Neural progenitor cell (in vitro differentiated cells): ENCODE measurements around the gene STPG4.

Experiments
- EZH2phosphoT487 ChIP-seq: fragments of 200-600 bp; sonication (generic); IDR thresholded peaks from 2 replicates; pipeline ENCODE4 v1.6.1; 2017; ENCODE audit warnings: antibody characterized with exemption
- TF ChIP-seq, protein P1 (sequence below): fragments of 200-600 bp; sonication (generic); IDR thresholded peaks from 2 replicates; pipeline ENCODE4 v1.5.1; 2017; ENCODE audit warnings: antibody characterized with exemption, mild to moderate bottlenecking

DNA sequence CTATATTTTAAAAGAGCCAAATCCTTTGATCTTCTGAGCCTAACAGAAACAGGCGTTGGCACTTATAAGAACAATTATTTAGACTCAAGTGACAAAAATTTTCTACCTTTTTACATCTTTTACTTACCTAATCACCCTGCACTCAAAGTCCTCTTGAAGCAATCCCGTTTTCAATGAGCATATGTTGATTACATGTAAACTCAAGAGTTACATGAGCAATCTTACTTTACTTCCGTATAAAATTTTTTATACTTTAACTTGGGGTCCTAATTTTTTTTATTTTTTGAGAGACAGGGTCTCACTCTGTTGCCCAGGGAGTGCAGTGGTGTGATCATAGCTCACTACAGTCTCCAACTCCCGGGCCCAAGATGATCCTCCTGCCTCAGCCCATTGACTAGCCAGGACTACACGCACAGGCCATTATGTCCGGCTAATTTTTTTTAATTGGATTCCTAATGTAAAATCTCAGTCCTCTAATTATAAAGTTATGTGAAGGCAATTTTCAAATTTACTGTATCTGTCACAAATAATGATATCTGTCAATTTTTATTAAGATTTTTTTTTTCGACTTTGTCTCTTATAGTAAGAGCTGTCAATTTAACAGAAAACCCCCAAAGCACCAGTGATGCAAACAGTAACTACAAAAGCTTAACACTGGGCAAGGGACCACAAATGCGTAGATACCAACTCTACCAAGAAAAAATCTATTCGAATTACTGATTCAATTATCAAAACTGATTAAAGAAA is 19.1 kb upstream of the STPG4 start:
- TF ChIP-seq, protein P1, sequence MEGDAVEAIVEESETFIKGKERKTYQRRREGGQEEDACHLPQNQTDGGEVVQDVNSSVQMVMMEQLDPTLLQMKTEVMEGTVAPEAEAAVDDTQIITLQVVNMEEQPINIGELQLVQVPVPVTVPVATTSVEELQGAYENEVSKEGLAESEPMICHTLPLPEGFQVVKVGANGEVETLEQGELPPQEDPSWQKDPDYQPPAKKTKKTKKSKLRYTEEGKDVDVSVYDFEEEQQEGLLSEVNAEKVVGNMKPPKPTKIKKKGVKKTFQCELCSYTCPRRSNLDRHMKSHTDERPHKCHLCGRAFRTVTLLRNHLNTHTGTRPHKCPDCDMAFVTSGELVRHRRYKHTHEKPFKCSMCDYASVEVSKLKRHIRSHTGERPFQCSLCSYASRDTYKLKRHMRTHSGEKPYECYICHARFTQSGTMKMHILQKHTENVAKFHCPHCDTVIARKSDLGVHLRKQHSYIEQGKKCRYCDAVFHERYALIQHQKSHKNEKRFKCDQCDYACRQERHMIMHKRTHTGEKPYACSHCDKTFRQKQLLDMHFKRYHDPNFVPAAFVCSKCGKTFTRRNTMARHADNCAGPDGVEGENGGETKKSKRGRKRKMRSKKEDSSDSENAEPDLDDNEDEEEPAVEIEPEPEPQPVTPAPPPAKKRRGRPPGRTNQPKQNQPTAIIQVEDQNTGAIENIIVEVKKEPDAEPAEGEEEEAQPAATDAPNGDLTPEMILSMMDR: no peak
- TF ChIP-seq EZH2phosphoT487: no peak
